GM21619 (cell line): ENCODE results near the gene FBH1.
A peak's percentile ranks its signal among the peaks of the same experiment; 100 is the strongest.
"Not testable (repeated sequence)": the region's sequence is repeated elsewhere in the genome, so short reads cannot be mapped to it uniquely, and the experiment has no call there.

Experiments
- ATAC-seq: cut with Tn5 transposase; IDR thresholded peaks from one replicate; pipeline ENCODE4 v1.9.1; 2021; ENCODE audit not compliant: unreplicated experiment

FBH1 gene

GRCh38 chr10:5902511-5903274, 12.7 kb downstream of the FBH1 start:
- no peak for ATAC-seq

- ATAC-seq, result no peak
Observed at GRCh38 chr10:5903563-5903962, 13.5 kb downstream of the FBH1 start.

- peak; percentile 94 for ATAC-seq
Observed at GRCh38 chr10:5904227-5904626, 14.2 kb downstream of the FBH1 start.

GRCh38 chr10:5905854-5906507, 15.9 kb downstream of the FBH1 start:
- ATAC-seq, result no peak

- no peak for ATAC-seq
Observed at GRCh38 chr10:5906651-5907050, 16.6 kb downstream of the FBH1 start.

GRCh38 chr10:5908676-5909075, 18.6 kb downstream of the FBH1 start:
- ATAC-seq, result not testable (repeated sequence)

- no peak for ATAC-seq
Observed at GRCh38 chr10:5910323-5911100, 20.5 kb downstream of the FBH1 start.

GRCh38 chr10:5911670-5912069, 21.6 kb downstream of the FBH1 start:
- no peak for ATAC-seq

- ATAC-seq, result no peak
Observed at GRCh38 chr10:5913736-5914135, 23.7 kb downstream of the FBH1 start.

GRCh38 chr10:5915451-5915850, 25.4 kb downstream of the FBH1 start:
- ATAC-seq, result no peak

GRCh38 chr10:5917305-5917704, 27.3 kb downstream of the FBH1 start:
- no peak for ATAC-seq

GRCh38 chr10:5918763-5919162, 28.7 kb downstream of the FBH1 start:
- no peak for ATAC-seq

- ATAC-seq, result no peak
Observed at GRCh38 chr10:5919568-5919967, 29.5 kb downstream of the FBH1 start.

GRCh38 chr10:5921746-5922145, 31.7 kb downstream of the FBH1 start:
- no peak for ATAC-seq

GRCh38 chr10:5924889-5925288, 34.8 kb downstream of the FBH1 start:
- no peak for ATAC-seq

- no peak for ATAC-seq
Observed at GRCh38 chr10:5927306-5927705, 37.3 kb downstream of the FBH1 start.

- ATAC-seq, result no peak
Observed at GRCh38 chr10:5929442-5929841, 39.4 kb downstream of the FBH1 start.

- ATAC-seq, result no peak
Observed at GRCh38 chr10:5930272-5930671, 40.2 kb downstream of the FBH1 start.

GRCh38 chr10:5932345-5932744, 42.3 kb downstream of the FBH1 start:
- ATAC-seq, result no peak

GRCh38 chr10:5933909-5934546, 44.0 kb downstream of the FBH1 start:
- no peak for ATAC-seq

- ATAC-seq, result no peak
Observed at GRCh38 chr10:5935628-5936027, 45.6 kb downstream of the FBH1 start.
